HG02970 (cell line): Measurements from ENCODE around the gene RUSC1.
"Not testable (repeated sequence)": the region's sequence is repeated elsewhere in the genome, so short reads cannot be mapped to it uniquely, and the experiment has no call there.

Experiments used
- ATAC-seq: cut with Tn5 transposase; IDR thresholded peaks from one replicate; pipeline ENCODE4 v1.9.1; 2021; ENCODE audit warnings: mild to moderate bottlenecking, moderate library complexity, moderate number of reproducible peaks; ENCODE audit not compliant: unreplicated experiment, low FRiP score

The RUSC1 gene

GRCh38 chr1:155321639-155322503 lies 1.2 kb downstream of the RUSC1 start:
- no peak for ATAC-seq

GRCh38 chr1:155322571-155322952 lies 1.9 kb downstream of the RUSC1 start:
- ATAC-seq: no peak

- ATAC-seq: peak; percentile 44
These were observed 2.4 kb downstream of the RUSC1 start for GRCh38 chr1:155322953-155323728.

- ATAC-seq: peak; percentile 40
These were observed 3.0 kb downstream of the RUSC1 start for GRCh38 chr1:155323729-155324036.

- peak; percentile 53 for ATAC-seq
These were observed 3.5 kb downstream of the RUSC1 start for GRCh38 chr1:155324037-155324716.

GRCh38 chr1:155324717-155325602 lies 4.3 kb downstream of the RUSC1 start:
- ATAC-seq: no peak

GRCh38 chr1:155325603-155325893 lies 4.9 kb downstream of the RUSC1 start:
- ATAC-seq: no peak

- no peak for ATAC-seq
These were observed 5.4 kb downstream of the RUSC1 start for GRCh38 chr1:155326020-155326526.

- ATAC-seq: no peak
These were observed 5.9 kb downstream of the RUSC1 start for GRCh38 chr1:155326631-155327037.

GRCh38 chr1:155327981-155328380 lies 7.3 kb downstream of the RUSC1 start:
- ATAC-seq: no peak

GRCh38 chr1:155328856-155329255 lies 8.2 kb downstream of the RUSC1 start:
- not testable (repeated sequence) for ATAC-seq

GRCh38 chr1:155329980-155330598 lies 9.4 kb downstream of the RUSC1 start:
- no peak for ATAC-seq

- no peak for ATAC-seq
These were observed 14.3 kb downstream of the RUSC1 start for GRCh38 chr1:155334962-155335361.

GRCh38 chr1:155339515-155340097 lies 18.9 kb downstream of the RUSC1 start:
- ATAC-seq: no peak

GRCh38 chr1:155342842-155343241 lies 22.1 kb downstream of the RUSC1 start:
- ATAC-seq: no peak

GRCh38 chr1:155352631-155353030 lies 31.9 kb downstream of the RUSC1 start:
- ATAC-seq: no peak

GRCh38 chr1:155360051-155360450 lies 39.4 kb downstream of the RUSC1 start:
- ATAC-seq: no peak

- no peak for ATAC-seq
These were observed 58.5 kb downstream of the RUSC1 start for GRCh38 chr1:155379180-155379579.

- ATAC-seq: no peak
These were observed 59.0 kb downstream of the RUSC1 start for GRCh38 chr1:155379631-155380090.
